HEK293 (cell line): ENCODE data around the gene AGPAT4.

Experiments used
- CTCF ChIA-PET: fragments of 350-600 bp; formaldehyde crosslinking; extraction: SDS; loops from one replicate; lab custom pipeline; 2021; ENCODE audit warnings: antibody characterized with exemption; lab: Yijun Ruan, JAX
- POLR2A ChIA-PET: fragments of 300-600 bp; formaldehyde crosslinking; extraction: SDS; loops from one replicate; lab custom pipeline; 2020; ENCODE audit warnings: antibody characterized with exemption, inconsistent platforms; lab: Yijun Ruan, JAX
- H3K27ac ChIP-seq: fragments of 200-500 bp; sonication (Bioruptor generic); 2 replicates; pipeline ENCODE4 v1.5.1; 2014; ENCODE audit warnings: low read depth, low read length, control low read depth, inconsistent platforms; ENCODE audit errors: extremely low read depth
- H3K36me3 ChIP-seq, 2 experiments: fragments of 200-500 bp in 1 of 2; sonication (Bioruptor generic) in 1 of 2; 1 replicate in 1 of 2; 2 replicates in 1 of 2; pipeline ENCODE4 v1.5.1; 2014 to 2017; ENCODE audit warnings: inconsistent platforms in 2 of 2, low read length in 2 of 2; ENCODE audit not compliant: control insufficient read depth in 2 of 2, insufficient read depth in 1 of 2
- H3K4me1 ChIP-seq: fragments of 200-500 bp; sonication (Bioruptor generic); 2 replicates; pipeline ENCODE4 v1.5.1; 2014; ENCODE audit warnings: mild to moderate bottlenecking, low read length, inconsistent platforms; ENCODE audit not compliant: control insufficient read depth, insufficient read depth
- H3K4me3 ChIP-seq: 2 replicates; pipeline ENCODE4 v1.5.1; 2011; ENCODE audit warnings: low read depth, mild to moderate bottlenecking, control low read depth, low read length, moderate library complexity
- H3K9me3 ChIP-seq: fragments of 200-500 bp; sonication (Bioruptor generic); 2 replicates; pipeline ENCODE4 v1.5.1; 2014; ENCODE audit warnings: low read depth, low read length, inconsistent platforms; ENCODE audit not compliant: control insufficient read depth, insufficient read depth
- ATF2 ChIP-seq: fragments of 450-650 bp; formaldehyde crosslinking; IDR thresholded peaks from 2 replicates; pipeline ENCODE4 v1.5.1; 2016; ENCODE audit warnings: missing biosample characterization, missing genetic modification characterization, low read depth
- BCL6B ChIP-seq: fragments of 450-650 bp; formaldehyde crosslinking; IDR thresholded peaks from 2 replicates; pipeline ENCODE4 v1.5.1; 2017; ENCODE audit warnings: missing biosample characterization, missing genetic modification characterization
- CTCF ChIP-seq: fragments of 450-650 bp; formaldehyde crosslinking; IDR thresholded peaks from 2 replicates; pipeline ENCODE4 v1.5.1; 2016; ENCODE audit warnings: missing biosample characterization, missing genetic modification characterization
- ELK4 ChIP-seq: IDR thresholded peaks from 2 replicates; pipeline ENCODE4 v1.6.1; 2011; ENCODE audit warnings: mild to moderate bottlenecking, low read depth, low read length, borderline replicate concordance
- HOXA7 ChIP-seq: sonication (generic); formaldehyde crosslinking; IDR thresholded peaks from 2 replicates; pipeline ENCODE4 v1.8.1; 2022; ENCODE audit warnings: missing genetic modification reagents, borderline replicate concordance
- MEIS1 ChIP-seq: sonication (generic); formaldehyde crosslinking; IDR thresholded peaks from 2 replicates; pipeline ENCODE4 v1.8.1; 2022; ENCODE audit warnings: missing genetic modification reagents, mild to moderate bottlenecking, borderline replicate concordance
- OSR2 ChIP-seq: fragments of 450-650 bp; formaldehyde crosslinking; IDR thresholded peaks from 2 replicates; pipeline ENCODE4 v1.5.1; 2016; ENCODE audit warnings: missing biosample characterization, missing genetic modification characterization
- PBX3 ChIP-seq: sonication (generic); formaldehyde crosslinking; IDR thresholded peaks from 2 replicates; pipeline ENCODE4 v1.8.1; 2022; ENCODE audit warnings: mild to moderate bottlenecking, moderate library complexity, missing genetic modification reagents
- PRDM6 ChIP-seq: fragments of 450-650 bp; formaldehyde crosslinking; IDR thresholded peaks from 2 replicates; pipeline ENCODE4 v1.5.1; 2017; ENCODE audit warnings: missing biosample characterization, missing genetic modification characterization
- ZBTB20 ChIP-seq: fragments of 450-650 bp; formaldehyde crosslinking; IDR thresholded peaks from 2 replicates; pipeline ENCODE4 v1.5.1; 2016; ENCODE audit warnings: missing biosample characterization, missing genetic modification characterization
- ZBTB44 ChIP-seq: fragments of 450-650 bp; IDR thresholded peaks from 2 replicates; pipeline ENCODE4 v1.5.1; 2018; ENCODE audit warnings: missing biosample characterization, mild to moderate bottlenecking, missing genetic modification characterization
- ZNF221 ChIP-seq: fragments of 450-650 bp; formaldehyde crosslinking; IDR thresholded peaks from 2 replicates; pipeline ENCODE4 v1.5.1; 2017; ENCODE audit warnings: missing biosample characterization, missing genetic modification characterization, borderline replicate concordance
- ZNF248 ChIP-seq: fragments of 450-650 bp; formaldehyde crosslinking; IDR thresholded peaks from 2 replicates; pipeline ENCODE4 v1.5.1; 2017; ENCODE audit warnings: missing biosample characterization, missing genetic modification characterization
- ZNF488 ChIP-seq: fragments of 450-650 bp; formaldehyde crosslinking; IDR thresholded peaks from 2 replicates; pipeline ENCODE4 v1.5.1; 2016; ENCODE audit warnings: missing biosample characterization, missing genetic modification characterization
- ZNF518A ChIP-seq: fragments of 450-650 bp; formaldehyde crosslinking; conservative IDR thresholded peaks from 2 replicates; pipeline ENCODE4 v1.5.1; 2016; ENCODE audit warnings: low read depth, missing biosample characterization, missing genetic modification characterization
- ZNF639 ChIP-seq: fragments of 450-650 bp; formaldehyde crosslinking; IDR thresholded peaks from 2 replicates; pipeline ENCODE4 v1.5.1; 2016; ENCODE audit warnings: missing biosample characterization, missing genetic modification characterization
- ZNF677 ChIP-seq: fragments of 450-650 bp; IDR thresholded peaks from 2 replicates; pipeline ENCODE4 v1.5.0; 2018; ENCODE audit warnings: missing biosample characterization, mild to moderate bottlenecking, missing genetic modification characterization, moderate library complexity
- ZNF785 ChIP-seq: fragments of 450-650 bp; formaldehyde crosslinking; IDR thresholded peaks from 2 replicates; pipeline ENCODE4 v1.5.1; 2016; ENCODE audit warnings: missing biosample characterization, missing genetic modification characterization

AGPAT4 gene

GRCh38 chr6:161127071-161127740, 146.7 kb downstream of the AGPAT4 start:
- CTCF ChIA-PET, result interaction anchor here (0.9 to 1.6 kb wide), 4 partner anchors 8 to 244 kb away, joined by 3 to 8 read pairs (median 4); no protein-coding TSS in a partner anchor
- no peak overlapping the region for H3K4me3 ChIP-seq
- no peak overlapping the region for H3K27ac ChIP-seq
- H3K4me1 ChIP-seq, result no peaks in the 10 kb centered on the region
- H3K36me3 ChIP-seq, result peaks cover 0 to 21% of the 10 kb centered on the region in 2 experiments; a peak in 1 of 3 replicates
- no peaks in the 10 kb centered on the region for H3K9me3 ChIP-seq
- POLR2A ChIA-PET, result no interaction called here
- no peak for TF ChIP-seq ZNF488 (tag by site-specific recombination)
- TF ChIP-seq CTCF (tag by site-specific recombination), result no peak
- TF ChIP-seq BCL6B (tag by site-specific recombination), result no peak
- TF ChIP-seq ZNF677 (tag by site-specific recombination), result no peak
- TF ChIP-seq ZNF248 (tag by site-specific recombination), result no peak
- TF ChIP-seq ZBTB20 (tag by site-specific recombination), result no peak
- TF ChIP-seq ZNF518A, result no peak
- no peak for TF ChIP-seq OSR2 (tag by site-specific recombination)
- no peak for TF ChIP-seq PRDM6
- no peak for TF ChIP-seq ZBTB44 (tag by site-specific recombination)
- no peak for TF ChIP-seq HOXA7
- no peak for TF ChIP-seq PBX3 (CRISPR knock-in tag)
- no peak for TF ChIP-seq ZNF785 (tag by site-specific recombination)
- no peak for TF ChIP-seq ATF2 (tag by site-specific recombination)
- TF ChIP-seq MEIS1 (CRISPR knock-in tag), result no peak
- no peak for TF ChIP-seq ZNF639 (tag by site-specific recombination)
- no peak for TF ChIP-seq ELK4
- no peak for TF ChIP-seq ZNF221
